ENCODE results near the gene MARVELD1.

GRCh38 chr10:97748116-97748515 is 34.6 kb downstream of the MARVELD1 start:
- no peak for TF ChIP-seq CTCF (IDR thresholded peaks at IDR 0.05 in 8 of 11, conservative IDR thresholded peaks at IDR 0.05 in 3 of 11)
- no peak for TF ChIP-seq POLR2A (IDR thresholded peaks at IDR 0.05)
- peak in 1 of 3 donors; percentile 43 for TF ChIP-seq POLR2AphosphoS5 (IDR thresholded peaks at IDR 0.05)

Measured in spleen (tissue), 7 donors.